CD4-positive, alpha-beta T cell treated with Interleukin-6 for 4 hours (primary cell): Measurements from ENCODE around the gene SMOC1.

Source experiments
- DNase-seq: peaks from one replicate; pipeline ENCODE4 v3.0.0-alpha.2; 2020; ENCODE audit warnings: mixed read lengths

Gene SMOC1

DNA sequence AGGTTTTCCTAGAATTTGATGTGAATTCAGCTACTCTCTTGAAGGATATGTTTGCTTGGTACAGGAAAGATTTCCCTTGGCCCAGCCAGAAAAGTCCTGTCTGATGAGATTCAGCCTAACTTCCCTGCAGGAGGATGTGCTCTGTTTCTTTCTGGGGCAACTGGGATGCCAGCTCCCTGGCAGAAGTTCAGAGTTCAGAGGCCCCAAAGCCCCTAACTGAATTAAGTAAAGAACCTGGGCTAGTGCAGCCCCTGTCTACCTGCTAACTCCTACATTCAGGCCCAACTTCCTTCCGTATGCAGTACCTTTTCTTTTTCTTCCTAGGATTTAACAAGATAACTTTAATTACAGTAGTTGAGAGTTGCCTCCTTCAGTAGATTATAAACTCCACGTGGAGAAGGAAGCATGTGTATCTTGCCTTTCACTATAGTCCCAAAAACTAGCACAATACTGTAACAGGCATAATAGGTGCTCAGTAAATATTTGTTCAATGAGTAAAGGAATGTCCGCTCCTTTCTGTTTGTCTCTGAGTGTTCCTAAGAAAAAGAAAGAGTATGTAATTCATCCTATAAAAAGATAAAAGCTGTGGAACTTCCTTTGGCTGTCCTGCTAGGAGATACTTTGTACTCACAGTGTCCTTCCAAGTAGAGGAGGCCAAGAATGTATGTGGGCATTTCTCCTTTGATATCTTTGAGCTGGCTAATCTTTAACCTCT is 168.5 kb downstream of the SMOC1 start:
- DNase-seq, result no peak

DNA sequence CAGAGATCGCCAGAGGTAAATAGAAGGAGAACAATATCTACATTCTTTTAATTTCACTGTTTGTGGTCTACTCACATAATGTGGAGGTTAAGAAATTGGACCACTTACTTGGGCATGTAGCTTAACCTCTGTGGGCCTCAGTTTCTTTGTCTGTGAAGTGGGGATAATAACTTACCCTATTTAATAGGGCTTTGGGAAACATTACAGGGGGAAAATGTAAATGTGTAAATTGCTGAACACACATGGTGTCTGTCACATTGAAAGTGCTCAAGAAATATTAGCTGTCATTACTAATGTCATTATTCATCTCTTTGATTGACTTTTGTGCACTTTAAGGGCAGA is 169.1 kb downstream of the SMOC1 start:
- no peak for DNase-seq

DNA sequence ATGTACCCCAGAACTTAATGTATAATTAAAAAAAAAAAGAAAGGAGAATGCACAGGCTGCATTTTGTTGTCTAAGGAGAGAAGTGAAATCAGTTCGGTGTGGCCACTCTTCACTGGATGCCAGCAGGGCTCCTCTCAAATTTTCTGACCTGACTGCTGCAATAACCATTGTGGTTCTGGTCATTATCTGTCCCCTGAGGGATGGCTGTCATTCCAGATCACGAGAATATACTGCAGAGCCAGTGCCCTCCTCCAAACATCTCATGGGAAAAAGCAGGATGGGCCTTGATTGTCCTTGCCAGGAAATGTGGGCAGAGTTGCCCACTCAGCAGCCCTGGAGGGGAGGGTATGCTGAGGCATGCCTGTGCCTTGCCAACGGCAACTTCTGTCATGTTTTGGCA is 170.4 kb downstream of the SMOC1 start:
- no peak for DNase-seq

DNA sequence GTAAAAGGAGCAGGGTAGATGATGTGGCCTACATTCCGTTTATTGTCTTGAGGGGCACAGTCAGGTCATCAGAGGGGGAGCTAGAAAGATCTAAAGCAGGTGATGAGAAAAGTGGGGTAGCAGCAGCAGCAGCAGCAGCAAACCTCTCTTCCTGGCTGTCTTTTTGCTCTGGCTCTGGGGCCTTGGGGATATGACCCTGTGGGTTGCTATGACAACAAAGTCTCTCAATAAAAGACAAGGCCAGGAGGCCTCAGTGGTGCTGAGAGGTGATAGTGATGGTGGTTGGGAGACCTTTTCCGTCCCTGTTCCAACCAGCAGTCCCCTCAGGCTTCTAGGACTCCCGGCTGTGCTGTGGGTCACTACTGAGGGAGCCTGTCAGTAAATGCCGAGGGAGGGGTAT is 170.9 kb downstream of the SMOC1 start:
- DNase-seq, result no peak

DNA sequence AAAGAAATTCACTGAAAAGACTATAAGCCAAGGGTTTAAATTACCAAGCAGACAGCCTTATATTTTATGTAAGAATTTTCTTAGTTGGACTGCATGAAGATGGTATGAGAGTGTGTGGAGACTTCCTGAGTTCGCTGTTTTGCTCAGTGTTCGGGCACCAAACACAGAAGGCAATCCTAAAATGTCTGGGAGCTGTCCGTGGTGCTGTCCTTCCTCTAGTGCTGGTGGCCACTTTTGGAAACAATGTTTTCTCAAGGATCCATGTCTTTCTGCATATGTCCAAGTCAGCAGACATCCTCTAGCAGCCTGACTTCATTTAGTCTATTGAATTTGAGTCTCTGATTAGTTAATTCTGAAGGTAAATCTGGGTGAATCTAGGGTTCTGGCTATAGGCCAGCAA is 173.8 kb downstream of the SMOC1 start:
- no peak for DNase-seq

DNA sequence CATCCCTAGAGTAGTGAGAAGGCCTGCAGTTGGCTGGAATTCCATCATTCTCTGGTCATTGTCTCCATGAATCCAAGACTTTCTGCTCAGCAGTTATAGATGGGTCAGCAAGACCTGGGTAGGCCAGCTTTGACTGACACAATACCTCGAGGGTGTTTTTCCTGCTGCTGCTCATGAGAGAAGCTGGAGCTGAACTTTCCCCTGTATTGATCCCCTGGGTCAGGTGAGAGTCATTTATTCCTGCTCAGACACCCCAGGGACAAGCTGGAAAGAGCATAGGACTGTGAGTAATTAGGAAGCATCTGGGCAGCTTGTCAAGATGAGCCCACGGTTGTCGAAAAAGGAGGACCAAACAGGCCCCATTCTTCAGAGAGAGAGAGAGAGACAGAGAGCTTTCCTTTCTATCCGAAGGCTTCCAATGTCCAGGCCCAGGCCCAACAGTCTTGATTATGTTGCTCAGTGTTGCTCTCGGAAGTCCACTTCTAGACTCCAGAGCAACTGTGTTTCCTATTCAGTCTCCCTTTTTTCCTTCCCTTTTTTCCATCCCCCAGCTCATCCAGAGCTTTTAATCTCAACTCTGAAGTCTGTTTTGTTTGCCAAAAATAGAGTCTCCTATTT is 178.4 kb downstream of the SMOC1 start:
- no peak for DNase-seq

DNA sequence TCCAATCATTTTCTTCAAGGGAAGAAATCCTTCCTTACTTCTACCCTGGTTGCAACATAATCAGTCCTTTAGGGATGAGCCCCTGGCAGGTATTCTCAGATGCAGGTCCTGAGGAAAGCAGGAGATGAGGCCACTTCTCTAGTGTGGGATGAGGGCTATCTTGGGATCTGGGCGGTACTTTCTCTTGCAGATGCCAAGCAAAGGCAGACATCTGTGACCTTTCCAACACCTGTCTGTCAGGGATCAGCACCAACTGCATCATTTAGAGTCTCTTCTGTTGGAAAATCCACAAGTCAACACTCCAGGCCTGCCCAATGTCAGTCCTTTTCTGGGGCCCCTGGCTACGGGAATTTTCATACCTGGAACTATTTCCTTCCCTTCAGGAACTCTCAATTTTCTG is 180.3 kb downstream of the SMOC1 start:
- no peak for DNase-seq

DNA sequence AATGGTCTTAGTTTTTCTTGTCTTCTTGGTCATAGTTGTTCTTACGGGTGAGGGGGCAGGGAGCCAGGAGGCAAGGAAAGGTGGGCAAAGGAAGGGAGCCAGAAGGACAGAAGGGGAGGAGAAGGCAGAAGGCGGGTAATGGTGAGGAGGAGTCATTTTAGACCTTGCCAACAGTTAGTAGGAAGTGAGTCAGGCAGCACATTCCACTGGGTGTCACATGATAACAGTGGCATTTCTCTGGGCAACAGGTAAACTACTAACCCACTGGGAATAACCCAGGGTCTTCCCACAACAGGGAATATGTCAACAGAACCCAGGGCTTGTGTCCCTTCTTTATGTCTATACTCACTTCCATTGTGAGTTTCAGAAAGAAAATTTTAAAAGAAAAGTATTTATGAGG is 181.9 kb downstream of the SMOC1 start:
- no peak for DNase-seq

DNA sequence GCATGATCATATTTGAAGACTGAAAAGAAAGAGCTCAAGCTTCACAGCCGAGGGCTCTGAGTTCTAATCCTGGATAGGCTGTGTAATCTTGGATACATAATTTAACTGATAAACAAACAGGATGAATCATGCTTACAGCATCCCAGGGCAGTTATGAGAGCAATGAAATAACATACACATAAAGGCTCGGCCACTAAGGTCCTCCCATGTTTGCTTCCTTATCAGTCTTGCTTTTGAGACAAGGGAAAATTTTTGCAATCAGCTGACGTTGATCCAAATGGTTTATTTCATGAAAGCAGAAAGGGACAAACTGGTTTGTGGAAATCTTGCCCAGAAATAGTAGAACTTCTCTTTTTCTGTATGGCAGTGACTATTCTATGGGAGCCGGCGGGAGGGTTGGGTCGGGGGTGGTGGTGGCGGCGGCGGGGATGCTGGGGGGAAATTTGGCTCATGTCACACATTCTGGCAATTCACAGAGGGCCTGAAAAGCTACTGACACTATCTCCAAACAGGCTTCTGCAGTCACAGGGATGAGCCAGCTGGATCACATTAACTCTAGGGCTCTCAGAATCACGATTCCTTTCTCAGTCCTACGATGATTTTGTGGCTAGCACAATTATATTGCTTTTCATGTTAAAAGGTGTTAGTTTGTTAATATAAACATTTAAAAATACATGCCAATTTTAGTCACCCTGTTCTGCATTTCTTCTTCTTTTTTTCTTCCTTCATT is 185.1 kb downstream of the SMOC1 start:
- DNase-seq, result no peak

DNA sequence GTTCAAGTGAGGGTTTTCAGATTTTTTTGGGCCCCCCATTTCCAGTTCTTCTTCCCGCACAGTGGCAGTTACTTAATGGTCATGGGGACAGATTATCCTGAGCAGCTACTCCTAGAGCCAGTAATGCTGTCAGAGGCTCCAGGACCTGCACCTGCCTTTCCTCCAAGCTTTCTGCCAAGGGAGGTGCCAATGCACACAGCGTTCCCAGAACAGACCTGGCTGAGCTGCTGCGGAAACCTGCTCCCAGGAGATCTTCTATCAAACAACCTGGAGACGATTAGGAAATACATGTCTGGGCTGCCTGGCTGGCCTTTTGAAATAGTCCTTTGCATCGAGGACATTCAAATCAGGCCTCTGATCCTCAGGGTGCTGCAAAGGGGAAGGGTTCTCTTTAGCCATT is 188.6 kb downstream of the SMOC1 start:
- DNase-seq, result no peak

DNA sequence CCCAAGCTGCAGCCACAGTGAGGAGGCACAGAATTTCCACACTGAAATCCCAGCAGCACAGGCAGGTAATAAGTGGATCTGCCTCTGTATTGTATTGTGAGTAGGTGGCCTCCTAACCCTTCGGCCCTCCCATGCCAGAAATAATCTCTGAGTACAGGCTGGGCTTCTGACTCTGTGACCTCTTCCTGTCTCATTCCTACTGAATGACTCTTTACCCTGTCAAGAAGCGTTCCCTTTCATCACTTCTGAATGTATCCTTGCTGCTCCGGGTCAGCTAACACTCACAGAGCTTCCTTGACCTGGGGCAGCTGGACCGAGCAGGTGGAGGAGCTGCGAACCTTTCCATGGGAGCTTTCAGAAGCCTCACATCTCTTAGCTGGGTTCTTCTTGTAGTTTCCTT is 190.0 kb downstream of the SMOC1 start:
- no peak for DNase-seq

DNA sequence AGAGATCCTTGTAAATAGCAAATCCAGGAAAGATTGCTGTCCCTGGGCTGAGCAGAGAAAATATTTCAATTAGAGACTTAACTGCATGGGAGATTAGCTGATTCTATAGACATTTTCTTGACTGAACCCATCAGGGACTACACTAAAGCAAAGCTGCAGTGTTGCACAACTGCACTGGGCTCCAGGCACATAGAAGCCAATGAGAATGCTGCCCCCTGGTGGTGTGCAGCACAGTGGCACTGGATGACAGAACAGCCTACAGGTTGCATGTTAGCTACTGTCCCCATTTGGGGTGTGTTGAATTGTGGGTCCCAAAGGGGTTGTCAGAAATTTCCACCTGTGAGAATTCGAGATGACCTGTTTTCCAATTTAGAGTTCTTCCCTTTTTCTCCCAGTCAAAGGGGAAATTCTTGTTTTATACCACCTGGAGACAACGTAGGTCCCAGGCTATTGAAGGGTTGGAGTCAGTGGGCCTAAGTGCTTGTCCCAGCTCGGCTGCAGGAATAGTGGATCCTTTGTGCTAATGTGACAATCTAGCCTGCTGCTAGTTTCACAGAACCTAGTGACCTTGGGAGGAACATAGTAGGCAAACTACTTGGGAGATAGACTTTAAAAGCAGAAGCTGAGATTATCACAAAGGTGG is 194.8 kb downstream of the SMOC1 start:
- peak; percentile 20 for DNase-seq

DNA sequence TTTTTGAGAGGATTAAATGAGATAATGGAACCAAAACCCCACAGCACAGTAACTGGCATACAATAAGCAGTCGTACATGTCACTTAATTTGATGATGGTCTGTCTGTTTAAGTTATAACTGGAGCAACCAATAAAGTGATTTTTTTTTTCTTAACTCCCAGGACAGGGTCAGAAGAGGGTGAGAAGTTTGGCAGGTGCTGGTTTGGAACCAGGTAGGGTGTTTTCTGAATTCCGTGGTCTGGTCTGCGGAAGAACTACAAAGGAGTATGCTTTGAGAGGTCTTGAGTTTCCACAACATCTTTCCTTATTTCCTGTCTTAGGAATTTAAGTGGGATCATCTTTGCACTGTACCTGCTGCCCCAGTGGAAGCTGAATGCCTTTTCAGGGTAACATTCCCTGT is 197.8 kb downstream of the SMOC1 start:
- no peak for DNase-seq

DNA sequence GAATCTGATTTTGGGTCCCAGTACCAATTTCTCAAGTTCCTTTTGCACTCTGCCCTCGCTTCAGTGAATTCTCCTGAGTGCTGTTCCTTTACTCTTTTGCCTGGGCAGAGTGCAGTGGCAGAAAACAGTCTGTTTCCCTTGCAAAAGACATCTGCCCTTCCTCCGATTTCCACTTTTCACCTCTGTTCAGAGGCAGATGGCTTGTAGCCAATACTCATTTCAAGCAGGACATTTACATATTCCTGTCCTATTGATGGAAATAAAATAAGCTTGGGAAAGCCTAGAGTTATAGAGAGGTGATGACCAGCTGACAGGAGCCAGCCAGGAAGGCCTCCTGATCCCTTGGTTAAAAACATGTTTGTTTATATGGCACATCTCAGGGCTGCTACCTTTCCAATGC is 198.5 kb downstream of the SMOC1 start:
- no peak for DNase-seq

DNA sequence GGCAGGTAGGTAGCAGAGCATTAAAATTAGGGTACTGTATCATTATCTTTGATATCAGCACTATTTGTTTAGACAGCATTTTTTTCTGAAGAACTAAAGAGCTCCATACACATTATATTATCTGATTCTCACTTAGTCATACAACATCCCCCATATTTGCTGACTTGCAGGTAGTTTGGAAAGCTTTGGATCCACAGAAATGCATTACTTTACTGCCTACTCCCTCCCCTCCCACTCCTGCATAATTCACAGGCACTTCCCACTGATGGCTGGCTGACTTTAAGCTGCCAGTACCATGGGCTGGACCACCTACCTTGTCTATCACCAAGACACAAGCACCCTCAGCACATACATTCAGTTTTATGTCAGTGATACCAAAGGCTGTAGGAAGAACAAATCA is 199.1 kb downstream of the SMOC1 start:
- no peak for DNase-seq

DNA sequence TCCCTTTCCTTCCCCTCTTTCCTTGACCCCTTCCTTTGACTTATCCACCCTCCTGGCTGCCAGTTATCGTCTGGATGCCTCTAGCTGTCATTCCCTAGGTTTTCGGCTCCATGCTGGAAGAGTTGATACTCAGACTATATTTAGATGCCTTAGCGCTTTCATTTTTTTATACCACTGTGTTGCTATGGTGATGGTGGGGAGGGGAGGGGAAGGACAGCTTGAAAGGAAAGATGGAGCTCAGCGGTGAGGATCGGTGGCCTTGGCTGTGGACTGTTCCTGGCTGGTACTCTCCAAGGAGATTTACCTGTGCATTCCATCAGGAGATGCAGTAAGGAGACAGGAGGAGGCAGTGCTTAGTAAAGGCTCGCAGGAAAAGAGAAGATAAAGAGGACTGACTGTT is 200.9 kb downstream of the SMOC1 start:
- no peak for DNase-seq
